Left forelimb (tissue), 1 donor: ENCODE measurements around the gene FGF3.
"Not testable (repeated sequence)": the region's sequence is repeated elsewhere in the genome, so short reads cannot be mapped to it uniquely, and the experiment has no call there.

ENCODE experiments used
- DNase-seq: peaks from one replicate; pipeline ENCODE4 v3.0.0-alpha.2; 2018; ENCODE audit warnings: low spot score

FGF3 gene

GRCh38 chr11:69770540-69770939 is 48.7 kb downstream of the FGF3 start:
- DNase-seq = no peak

GRCh38 chr11:69765498-69765995 is 53.7 kb downstream of the FGF3 start:
- no peak for DNase-seq

DNA sequence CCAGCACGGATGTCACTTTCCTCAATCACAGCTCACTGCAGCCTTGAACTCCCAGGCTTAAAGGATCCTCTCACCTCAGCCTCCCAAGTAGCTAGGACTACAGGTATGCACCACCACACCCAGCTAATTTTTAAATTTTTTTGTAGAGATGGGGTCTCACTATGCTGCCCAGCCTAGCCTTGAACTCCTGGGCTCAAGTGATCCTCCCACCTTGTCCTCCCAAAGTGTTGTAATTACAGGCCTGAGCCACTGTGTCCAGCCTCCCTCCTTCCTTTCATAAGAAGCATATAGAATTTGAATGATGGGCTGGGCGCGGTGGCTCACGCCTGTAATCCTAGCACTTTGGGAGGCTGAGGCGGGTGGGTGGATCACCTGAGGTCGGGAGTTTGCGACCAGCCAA is 54.3 kb downstream of the FGF3 start:
- not testable (repeated sequence) for DNase-seq

DNA sequence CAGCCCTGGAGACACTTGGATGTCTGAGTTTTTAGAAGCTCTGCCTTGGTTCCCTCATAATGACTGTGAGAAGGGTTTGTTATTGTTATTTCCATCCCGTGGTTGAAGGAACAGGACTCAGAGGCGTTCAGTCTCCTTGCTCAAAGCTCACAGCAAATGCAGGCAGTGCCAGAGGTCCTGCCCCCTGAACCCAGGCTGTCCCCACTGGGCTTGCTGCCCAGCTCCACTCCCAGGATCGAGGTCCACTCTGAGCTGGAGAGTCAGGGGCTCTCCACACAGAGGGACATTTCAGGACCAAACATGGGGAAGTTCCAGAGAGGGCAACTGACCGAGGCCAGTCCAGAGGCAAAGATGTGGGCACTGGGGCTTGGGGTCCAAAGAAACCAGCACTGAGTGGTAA is 58.9 kb downstream of the FGF3 start:
- DNase-seq = no peak
